K562 (cell line): ENCODE results near the gene DAZAP1. TPM values are rescaled to one million over a fixed set of nuclear protein-coding genes. Genes with fewer than 3 reads are reported as not detected.

Experiments
- ARID2 ChIP-seq: fragments of 450-650 bp; IDR thresholded peaks from 2 replicates; pipeline ENCODE4 v1.6.1; 2017; ENCODE audit warnings: antibody characterized with exemption, mild to moderate bottlenecking
- BRD9 ChIP-seq: fragments of 450-650 bp; IDR thresholded peaks from 2 replicates; pipeline ENCODE4 v1.6.1; 2018; ENCODE audit warnings: low read depth; ENCODE audit not compliant: partially characterized antibody
- CHD1 ChIP-seq: fragments of 200-600 bp; sonication (generic); IDR thresholded peaks from one replicate; pipeline ENCODE4 v1.6.1; 2012; ENCODE audit warnings: mild to moderate bottlenecking, moderate library complexity, low read length, inconsistent platforms
- GATAD2A ChIP-seq: fragments of 450-650 bp; IDR thresholded peaks from 2 replicates; pipeline ENCODE4 v1.6.1; 2017
- OTX1 ChIP-seq: fragments of 450-650 bp; formaldehyde crosslinking; IDR thresholded peaks from 2 replicates; pipeline ENCODE4 v1.4.0; 2022; ENCODE audit warnings: mild to moderate bottlenecking
- PRMT5 ChIP-seq: sonication (generic); formaldehyde crosslinking; IDR thresholded peaks from 2 replicates; pipeline ENCODE4 v1.5.0; 2020; ENCODE audit warnings: missing genetic modification reagents
- RHOXF2B ChIP-seq: fragments of 250-450 bp; sonication (Bioruptor Pico); conservative IDR thresholded peaks from 2 replicates; pipeline ENCODE4 v1.5.1; 2021
- STAT5B ChIP-seq: fragments of 250-450 bp; sonication (Bioruptor Pico); IDR thresholded peaks from 2 replicates; pipeline ENCODE4 v1.8.0; 2021; ENCODE audit warnings: mild to moderate bottlenecking, inconsistent platforms
- TCF7L2 ChIP-seq: fragments of 150-350 bp; IDR thresholded peaks from 2 replicates; pipeline ENCODE4 v1.6.1; 2016; ENCODE audit warnings: low read depth, mild to moderate bottlenecking, low read length, moderate library complexity
- TEAD4 ChIP-seq, 2 experiments: sonication (generic) in 1 of 2; formaldehyde crosslinking in 1 of 2; IDR thresholded peaks; 2 replicates each; pipeline versions ENCODE4 v1.6.1 to v1.8.0; 2012 to 2022; ENCODE audit warnings: borderline replicate concordance in 1 of 2, inconsistent platforms in 1 of 2, low read length in 1 of 2, mild to moderate bottlenecking in 1 of 2, missing genetic modification reagents in 1 of 2
- ZNF347 ChIP-seq: fragments of 450-650 bp; formaldehyde crosslinking; IDR thresholded peaks from 2 replicates; pipeline ENCODE4 v1.4.0; 2020; ENCODE audit warnings: low read depth, mild to moderate bottlenecking, moderate library complexity
- ZNF354B ChIP-seq: fragments of 250-450 bp; sonication (Bioruptor Pico); IDR thresholded peaks from 2 replicates; pipeline ENCODE4 v1.4.0; 2020
- ZNF384 ChIP-seq: IDR thresholded peaks from 2 replicates; pipeline ENCODE4 v1.6.1; 2012; ENCODE audit warnings: low read depth, low read length, improper control_type of control experiment
- polyA plus RNA-seq, 8 experiments: library from polyadenylated mRNA; depleted of rRNA in 4 of 8; stranded (reverse) in 5 of 8; unstranded in 3 of 8; fragments of >200 nt; fragmentation: Nextera tagmentation in 2 of 8; fragmentation: Illumina TruSeq in 1 of 8; extraction: Ambion mirVana in 2 of 8; extraction: Trizol in 1 of 8; gene quantifications; 2 replicates each; pipeline versions ENCODE4 v1.2.1 to v1.2.3, GENCODE V29; 2011 to 2014; ENCODE audit warnings: inconsistent platforms in 1 of 8, missing spikeins in 1 of 8
- total RNA-seq, 7 experiments: library from RNA; depleted of rRNA in 6 of 7; stranded (reverse); fragments of >200 nt in 6 of 7; fragmentation: Illumina TruSeq in 2 of 7; extraction: Trizol in 2 of 7; gene quantifications; 2 replicates each; pipeline versions ENCODE4 v1.2.1 to v1.2.3, GENCODE V29; 2011 to 2021; ENCODE audit warnings: low replicate concordance in 1 of 7
- TF ChIP-seq, protein P1 (sequence below): fragments of 250-450 bp; sonication (Bioruptor Pico); IDR thresholded peaks from 2 replicates; pipeline ENCODE4 v1.4.0; 2020; ENCODE audit warnings: mild to moderate bottlenecking
- TF ChIP-seq, protein P2 (sequence below), 2 experiments: IDR thresholded peaks; 2 replicates each; pipeline ENCODE4 v1.6.1; 2012; ENCODE audit warnings: improper control_type of control experiment in 2 of 2, low read depth in 2 of 2, low read length in 2 of 2, borderline replicate concordance in 1 of 2
- TF ChIP-seq, protein P3 (sequence below): fragments of 450-650 bp; IDR thresholded peaks from 2 replicates; pipeline ENCODE4 v1.6.1; 2016; ENCODE audit warnings: borderline replicate concordance
- TF ChIP-seq, protein P4 (sequence below): fragments of 450-650 bp; conservative IDR thresholded peaks from 2 replicates; pipeline ENCODE4 v1.6.1; 2016; ENCODE audit warnings: missing genetic modification characterization, low read depth, mild to moderate bottlenecking, control low read depth, missing compliant biosample characterization
- TF ChIP-seq, protein P5 (sequence below), 2 experiments: IDR thresholded peaks; 2 replicates each; pipeline ENCODE4 v1.6.1; 2011; ENCODE audit warnings: borderline replicate concordance in 1 of 2, control low read depth in 1 of 2, low read depth in 1 of 2, low read length in 1 of 2, mild to moderate bottlenecking in 1 of 2, mixed read lengths in 1 of 2, moderate library complexity in 1 of 2; ENCODE audit not compliant: insufficient read depth in 1 of 2, insufficient read length in 1 of 2, poor library complexity in 1 of 2, severe bottlenecking in 1 of 2; ENCODE audit errors: extremely low read depth in 1 of 2

DAZAP1 gene
- total and polyA plus RNA-seq, 9 of the 15 experiments (the other 6 are each of a cell fraction or from before 2014, with no cell fraction given), result 10.8 to 289 (median 142) TPM

DNA sequence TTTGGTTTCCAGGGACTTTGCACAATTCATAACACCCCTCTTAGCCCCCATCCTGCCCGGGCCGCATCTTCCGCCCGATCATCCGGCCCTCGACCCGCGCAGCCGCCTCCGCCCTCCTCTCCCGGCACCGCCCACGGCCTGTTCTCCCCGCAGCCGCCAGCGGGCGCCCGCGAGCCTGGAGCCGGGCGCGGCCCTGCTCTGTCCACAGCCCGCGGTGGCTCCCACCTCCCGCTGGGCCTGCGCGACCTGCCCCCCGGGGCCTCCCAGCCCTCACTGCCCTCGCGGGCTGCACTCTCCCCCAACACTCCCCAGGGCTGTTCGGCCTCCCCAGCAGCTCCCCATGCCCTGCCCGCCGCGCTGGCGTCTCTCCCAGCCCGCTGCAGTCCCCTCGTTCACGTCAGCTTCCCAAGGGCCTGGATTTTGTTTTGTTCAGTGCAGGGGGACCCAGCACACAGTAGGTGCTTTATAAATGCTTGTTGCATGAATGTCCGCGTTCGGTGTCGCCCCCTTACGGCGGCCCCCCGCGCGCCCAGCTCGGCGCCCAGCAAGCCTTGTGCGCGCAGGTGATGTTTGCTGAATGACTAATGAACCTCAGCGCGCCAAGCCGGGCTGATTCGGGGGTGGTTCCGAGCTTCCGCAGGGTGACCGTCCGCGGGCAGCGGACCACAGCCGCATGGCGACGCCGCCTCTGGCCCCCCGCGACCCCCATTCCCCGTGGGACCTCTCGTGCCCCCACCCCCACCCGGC lies 38.0 kb downstream of the DAZAP1 start (continued):
- TF ChIP-seq STAT5B (CRISPR knock-in tag) (no peak), ZNF354B (CRISPR knock-in tag) (no peak), CHD1 (no peak), ZNF384 (no peak), BRD9 (no peak), OTX1 (CRISPR knock-in tag) (no peak), ZNF347 (CRISPR knock-in tag) (no peak), PRMT5 (no peak), TEAD4 (IDR thresholded peaks at IDR 0.05; ENCODE audit: low read length) (no peak), TEAD4 (CRISPR knock-in tag; IDR thresholded peaks at IDR 0.05; ENCODE audit: borderline replicate concordance) (no peak), ARID2 (no peak), GATAD2A (peak; percentile 41), TCF7L2 (no peak), RHOXF2B (CRISPR knock-in tag) (no peak)
- TF ChIP-seq, protein P1, sequence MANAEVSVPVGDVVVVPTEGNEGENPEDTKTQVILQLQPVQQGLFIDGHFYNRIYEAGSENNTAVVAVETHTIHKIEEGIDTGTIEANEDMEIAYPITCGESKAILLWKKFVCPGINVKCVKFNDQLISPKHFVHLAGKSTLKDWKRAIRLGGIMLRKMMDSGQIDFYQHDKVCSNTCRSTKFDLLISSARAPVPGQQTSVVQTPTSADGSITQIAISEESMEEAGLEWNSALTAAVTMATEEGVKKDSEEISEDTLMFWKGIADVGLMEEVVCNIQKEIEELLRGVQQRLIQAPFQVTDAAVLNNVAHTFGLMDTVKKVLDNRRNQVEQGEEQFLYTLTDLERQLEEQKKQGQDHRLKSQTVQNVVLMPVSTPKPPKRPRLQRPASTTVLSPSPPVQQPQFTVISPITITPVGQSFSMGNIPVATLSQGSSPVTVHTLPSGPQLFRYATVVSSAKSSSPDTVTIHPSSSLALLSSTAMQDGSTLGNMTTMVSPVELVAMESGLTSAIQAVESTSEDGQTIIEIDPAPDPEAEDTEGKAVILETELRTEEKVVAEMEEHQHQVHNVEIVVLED, result 0 out of 2 replicates have a peak, but pooled peaks have one; percentile 13
- TF ChIP-seq, protein P2, sequence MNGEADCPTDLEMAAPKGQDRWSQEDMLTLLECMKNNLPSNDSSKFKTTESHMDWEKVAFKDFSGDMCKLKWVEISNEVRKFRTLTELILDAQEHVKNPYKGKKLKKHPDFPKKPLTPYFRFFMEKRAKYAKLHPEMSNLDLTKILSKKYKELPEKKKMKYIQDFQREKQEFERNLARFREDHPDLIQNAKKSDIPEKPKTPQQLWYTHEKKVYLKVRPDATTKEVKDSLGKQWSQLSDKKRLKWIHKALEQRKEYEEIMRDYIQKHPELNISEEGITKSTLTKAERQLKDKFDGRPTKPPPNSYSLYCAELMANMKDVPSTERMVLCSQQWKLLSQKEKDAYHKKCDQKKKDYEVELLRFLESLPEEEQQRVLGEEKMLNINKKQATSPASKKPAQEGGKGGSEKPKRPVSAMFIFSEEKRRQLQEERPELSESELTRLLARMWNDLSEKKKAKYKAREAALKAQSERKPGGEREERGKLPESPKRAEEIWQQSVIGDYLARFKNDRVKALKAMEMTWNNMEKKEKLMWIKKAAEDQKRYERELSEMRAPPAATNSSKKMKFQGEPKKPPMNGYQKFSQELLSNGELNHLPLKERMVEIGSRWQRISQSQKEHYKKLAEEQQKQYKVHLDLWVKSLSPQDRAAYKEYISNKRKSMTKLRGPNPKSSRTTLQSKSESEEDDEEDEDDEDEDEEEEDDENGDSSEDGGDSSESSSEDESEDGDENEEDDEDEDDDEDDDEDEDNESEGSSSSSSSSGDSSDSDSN (IDR thresholded peaks at IDR 0.05; ENCODE audit: borderline replicate concordance in 1 of 2, low read depth in 2 of 2, low read length in 2 of 2), result peak in 1 of 2 experiments; percentile 81; a peak in 2 of 4 replicates
- TF ChIP-seq, protein P3, sequence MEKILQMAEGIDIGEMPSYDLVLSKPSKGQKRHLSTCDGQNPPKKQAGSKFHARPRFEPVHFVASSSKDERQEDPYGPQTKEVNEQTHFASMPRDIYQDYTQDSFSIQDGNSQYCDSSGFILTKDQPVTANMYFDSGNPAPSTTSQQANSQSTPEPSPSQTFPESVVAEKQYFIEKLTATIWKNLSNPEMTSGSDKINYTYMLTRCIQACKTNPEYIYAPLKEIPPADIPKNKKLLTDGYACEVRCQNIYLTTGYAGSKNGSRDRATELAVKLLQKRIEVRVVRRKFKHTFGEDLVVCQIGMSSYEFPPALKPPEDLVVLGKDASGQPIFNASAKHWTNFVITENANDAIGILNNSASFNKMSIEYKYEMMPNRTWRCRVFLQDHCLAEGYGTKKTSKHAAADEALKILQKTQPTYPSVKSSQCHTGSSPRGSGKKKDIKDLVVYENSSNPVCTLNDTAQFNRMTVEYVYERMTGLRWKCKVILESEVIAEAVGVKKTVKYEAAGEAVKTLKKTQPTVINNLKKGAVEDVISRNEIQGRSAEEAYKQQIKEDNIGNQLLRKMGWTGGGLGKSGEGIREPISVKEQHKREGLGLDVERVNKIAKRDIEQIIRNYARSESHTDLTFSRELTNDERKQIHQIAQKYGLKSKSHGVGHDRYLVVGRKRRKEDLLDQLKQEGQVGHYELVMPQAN, result 0 out of 2 replicates have a peak, but pooled peaks have one; percentile 51
- TF ChIP-seq, protein P4, sequence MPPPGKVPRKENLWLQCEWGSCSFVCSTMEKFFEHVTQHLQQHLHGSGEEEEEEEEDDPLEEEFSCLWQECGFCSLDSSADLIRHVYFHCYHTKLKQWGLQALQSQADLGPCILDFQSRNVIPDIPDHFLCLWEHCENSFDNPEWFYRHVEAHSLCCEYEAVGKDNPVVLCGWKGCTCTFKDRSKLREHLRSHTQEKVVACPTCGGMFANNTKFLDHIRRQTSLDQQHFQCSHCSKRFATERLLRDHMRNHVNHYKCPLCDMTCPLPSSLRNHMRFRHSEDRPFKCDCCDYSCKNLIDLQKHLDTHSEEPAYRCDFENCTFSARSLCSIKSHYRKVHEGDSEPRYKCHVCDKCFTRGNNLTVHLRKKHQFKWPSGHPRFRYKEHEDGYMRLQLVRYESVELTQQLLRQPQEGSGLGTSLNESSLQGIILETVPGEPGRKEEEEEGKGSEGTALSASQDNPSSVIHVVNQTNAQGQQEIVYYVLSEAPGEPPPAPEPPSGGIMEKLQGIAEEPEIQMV, result no peak
- TF ChIP-seq, protein P5, sequence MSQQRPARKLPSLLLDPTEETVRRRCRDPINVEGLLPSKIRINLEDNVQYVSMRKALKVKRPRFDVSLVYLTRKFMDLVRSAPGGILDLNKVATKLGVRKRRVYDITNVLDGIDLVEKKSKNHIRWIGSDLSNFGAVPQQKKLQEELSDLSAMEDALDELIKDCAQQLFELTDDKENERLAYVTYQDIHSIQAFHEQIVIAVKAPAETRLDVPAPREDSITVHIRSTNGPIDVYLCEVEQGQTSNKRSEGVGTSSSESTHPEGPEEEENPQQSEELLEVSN (IDR thresholded peaks at IDR 0.05; ENCODE audit: borderline replicate concordance in 1 of 2, extremely low read depth in 1 of 2, insufficient read depth in 1 of 2, insufficient read length in 1 of 2, low read depth in 1 of 2, low read length in 1 of 2, poor library complexity in 1 of 2, severe bottlenecking in 1 of 2), result peak in 1 of 2 experiments; percentile 55
